MM.1S (cell line): ENCODE measurements around the gene HPSE2.

ENCODE experiments used
- DNase-seq: peaks from one replicate; pipeline ENCODE4 v3.0.0-alpha.2; 2015
- H2AFZ ChIP-seq: fragments of 300-600 bp; sonication (generic); 2 replicates; pipeline ENCODE4 v1.6.0; 2016; ENCODE audit warnings: antibody characterized with exemption, low read length
- H3F3A ChIP-seq: fragments of 300-600 bp; sonication (generic); 2 replicates; pipeline ENCODE4 v1.6.1; 2016; ENCODE audit warnings: mild to moderate bottlenecking, antibody characterized with exemption, low read length, moderate library complexity, mixed read lengths; ENCODE audit not compliant: insufficient read depth
- H3K27ac ChIP-seq: fragments of 300-600 bp; sonication (generic); 2 replicates; pipeline ENCODE4 v1.5.1; 2016; ENCODE audit warnings: mild to moderate bottlenecking, low read length
- H3K27me3 ChIP-seq: fragments of 300-600 bp; sonication (generic); replicated peaks from 2 replicates; pipeline ENCODE4 v1.6.0; 2016; ENCODE audit warnings: low read length; ENCODE audit not compliant: insufficient read depth
- H3K36me3 ChIP-seq: fragments of 300-600 bp; sonication (generic); replicated peaks from 2 replicates; pipeline ENCODE4 v1.6.1; 2016; ENCODE audit warnings: mild to moderate bottlenecking, low read length, mixed read lengths; ENCODE audit not compliant: insufficient read depth
- H3K4me1 ChIP-seq: fragments of 300-600 bp; sonication (generic); 2 replicates; pipeline ENCODE4 v1.6.1; 2016; ENCODE audit warnings: low read length, mixed read lengths
- H3K4me2 ChIP-seq: fragments of 300-600 bp; sonication (generic); 2 replicates; pipeline ENCODE4 v1.6.0; 2016; ENCODE audit warnings: low read depth, low read length
- H3K4me3 ChIP-seq: fragments of 300-600 bp; sonication (generic); 2 replicates; pipeline ENCODE4 v1.5.1; 2016; ENCODE audit warnings: low read length, mixed read lengths
- H3K79me2 ChIP-seq: fragments of 300-600 bp; sonication (generic); 2 replicates; pipeline ENCODE4 v1.6.1; 2016; ENCODE audit warnings: mixed run types, low read length, mixed read lengths
- H3K9ac ChIP-seq: fragments of 300-600 bp; sonication (generic); 2 replicates; pipeline ENCODE4 v1.6.1; 2016; ENCODE audit warnings: low read length, mixed read lengths
- H3K9me2 ChIP-seq: fragments of 300-600 bp; sonication (generic); replicated peaks from 2 replicates; pipeline ENCODE4 v1.6.1; 2016; ENCODE audit warnings: mild to moderate bottlenecking, low read length, mixed read lengths; ENCODE audit not compliant: insufficient read depth
- H3K9me3 ChIP-seq: fragments of 300-600 bp; sonication (generic); replicated peaks from 2 replicates; pipeline ENCODE4 v1.6.1; 2016; ENCODE audit warnings: mild to moderate bottlenecking, low read length, mixed read lengths; ENCODE audit not compliant: insufficient read depth
- H4K20me1 ChIP-seq: fragments of 300-600 bp; sonication (generic); 2 replicates; pipeline ENCODE4 v1.6.1; 2016; ENCODE audit warnings: mild to moderate bottlenecking, low read length, moderate library complexity, mixed read lengths; ENCODE audit not compliant: insufficient read depth
- EZH2 ChIP-seq: fragments of 300-600 bp; sonication (generic); optimal IDR thresholded peaks from 2 replicates; pipeline ENCODE3; 2017; ENCODE audit warnings: low read depth, mild to moderate bottlenecking, antibody characterized with exemption, low read length, mixed read lengths
- EZH2phosphoT487 ChIP-seq: fragments of 300-600 bp; sonication (generic); IDR thresholded peaks from 2 replicates; pipeline ENCODE4 v1.6.1; 2018; ENCODE audit warnings: antibody characterized with exemption, low read length
- TF ChIP-seq, protein P1 (sequence below): fragments of 300-600 bp; sonication (generic); IDR thresholded peaks from 2 replicates; pipeline ENCODE4 v1.5.1; 2016; ENCODE audit warnings: antibody characterized with exemption, low read length, mixed read lengths

The HPSE2 gene

GRCh38 chr10:99172950-99173349, 62.7 kb downstream of the HPSE2 start:
- DNase-seq, result no peak
- H3K27ac ChIP-seq, result no peak overlapping the region

DNA sequence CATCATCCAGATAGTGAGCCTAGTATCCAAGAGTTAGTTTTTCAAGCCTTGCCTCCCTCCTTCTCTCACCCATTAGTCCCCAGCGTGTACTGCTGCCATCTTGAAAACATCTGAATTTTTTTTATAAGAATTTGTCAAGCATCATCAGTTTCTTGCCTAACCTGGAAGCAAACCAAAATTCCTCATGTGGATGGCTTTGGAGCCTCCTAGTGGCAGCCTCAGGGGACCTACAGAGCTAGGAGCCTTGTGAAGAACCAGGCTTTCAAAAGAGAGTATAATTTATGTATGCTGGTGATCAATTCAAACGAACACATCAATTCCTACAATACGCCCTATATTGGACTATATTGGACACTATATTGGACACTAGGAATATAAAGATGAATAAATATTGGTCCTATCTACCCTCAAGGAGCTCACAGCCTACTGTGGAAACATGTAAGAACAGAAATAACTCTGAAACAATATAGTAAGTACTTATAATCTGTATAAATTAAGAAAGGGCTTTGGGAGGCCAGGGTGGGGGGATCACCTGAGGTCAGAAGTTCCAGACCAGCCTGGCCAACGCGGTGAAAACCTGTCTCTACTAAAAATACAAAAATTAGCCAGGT, 63.4 kb downstream of the HPSE2 start:
- no peak overlapping the region for H3K27ac ChIP-seq
- H3F3A ChIP-seq, result no peaks in the 10 kb centered on the region
- H2AFZ ChIP-seq, result no peak overlapping the region
- no peak overlapping the region for H3K4me2 ChIP-seq
- DNase-seq, result peak; percentile 25
- no peaks in the 10 kb centered on the region for H4K20me1 ChIP-seq
- H3K9me3 ChIP-seq, result no peaks in the 10 kb centered on the region
- H3K9me2 ChIP-seq, result no peaks in the 10 kb centered on the region
- H3K4me1 ChIP-seq, result no peaks in the 10 kb centered on the region
- no peaks in the 10 kb centered on the region for H3K27me3 ChIP-seq
- TF ChIP-seq EZH2, result no peak
- TF ChIP-seq, protein P1, sequence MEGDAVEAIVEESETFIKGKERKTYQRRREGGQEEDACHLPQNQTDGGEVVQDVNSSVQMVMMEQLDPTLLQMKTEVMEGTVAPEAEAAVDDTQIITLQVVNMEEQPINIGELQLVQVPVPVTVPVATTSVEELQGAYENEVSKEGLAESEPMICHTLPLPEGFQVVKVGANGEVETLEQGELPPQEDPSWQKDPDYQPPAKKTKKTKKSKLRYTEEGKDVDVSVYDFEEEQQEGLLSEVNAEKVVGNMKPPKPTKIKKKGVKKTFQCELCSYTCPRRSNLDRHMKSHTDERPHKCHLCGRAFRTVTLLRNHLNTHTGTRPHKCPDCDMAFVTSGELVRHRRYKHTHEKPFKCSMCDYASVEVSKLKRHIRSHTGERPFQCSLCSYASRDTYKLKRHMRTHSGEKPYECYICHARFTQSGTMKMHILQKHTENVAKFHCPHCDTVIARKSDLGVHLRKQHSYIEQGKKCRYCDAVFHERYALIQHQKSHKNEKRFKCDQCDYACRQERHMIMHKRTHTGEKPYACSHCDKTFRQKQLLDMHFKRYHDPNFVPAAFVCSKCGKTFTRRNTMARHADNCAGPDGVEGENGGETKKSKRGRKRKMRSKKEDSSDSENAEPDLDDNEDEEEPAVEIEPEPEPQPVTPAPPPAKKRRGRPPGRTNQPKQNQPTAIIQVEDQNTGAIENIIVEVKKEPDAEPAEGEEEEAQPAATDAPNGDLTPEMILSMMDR, result peak; percentile 47
- no peak overlapping the region for H3K4me3 ChIP-seq
- H3K36me3 ChIP-seq, result no peaks in the 10 kb centered on the region
- H3K79me2 ChIP-seq, result no peaks in the 10 kb centered on the region
- no peak overlapping the region for H3K9ac ChIP-seq

More at GRCh38 chr10:99172950-99173349, 62.7 kb downstream of the HPSE2 start:
- H3K4me2 ChIP-seq, result no peak overlapping the region
- no peak overlapping the region for H2AFZ ChIP-seq
- no peaks in the 10 kb centered on the region for H3K9me3 ChIP-seq
- TF ChIP-seq EZH2 (no peak), EZH2phosphoT487 (no peak)
- TF ChIP-seq, protein P1, result no peak
- no peak overlapping the region for H3K9ac ChIP-seq
- H3K36me3 ChIP-seq, result no peaks in the 10 kb centered on the region
- no peaks in the 10 kb centered on the region for H3K27me3 ChIP-seq
- H3F3A ChIP-seq, result no peaks in the 10 kb centered on the region
- H4K20me1 ChIP-seq, result no peaks in the 10 kb centered on the region
- no peaks in the 10 kb centered on the region for H3K9me2 ChIP-seq
- no peaks in the 10 kb centered on the region for H3K4me1 ChIP-seq
- H3K4me3 ChIP-seq, result no peak overlapping the region
- H3K79me2 ChIP-seq, result no peaks in the 10 kb centered on the region

DNA sequence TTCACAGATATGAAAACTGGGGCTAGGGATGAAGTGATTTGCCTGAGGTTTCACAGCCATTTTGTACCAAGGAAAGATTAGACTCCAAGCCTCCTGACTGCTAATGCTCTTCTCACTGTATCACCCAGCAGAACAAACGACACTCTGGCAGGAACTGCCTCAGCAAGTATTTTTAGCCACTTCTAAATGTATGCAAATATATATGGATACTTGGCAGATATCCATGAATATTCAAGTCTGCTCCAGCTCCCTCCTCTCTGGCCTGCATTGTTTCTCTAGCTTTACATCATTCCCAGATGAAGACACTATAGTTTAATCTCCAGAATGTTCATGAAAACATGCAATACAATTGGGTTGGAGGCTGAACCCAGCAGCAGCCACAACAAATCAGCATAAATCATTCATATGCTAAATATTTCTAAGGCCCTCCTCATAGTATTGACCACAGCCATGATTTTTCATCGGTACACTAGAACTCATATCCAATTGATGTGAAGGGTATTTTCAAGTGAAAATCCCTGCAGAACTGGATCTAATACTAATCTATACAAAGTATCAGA, 65.5 kb downstream of the HPSE2 start:
- no peak for TF ChIP-seq EZH2
- TF ChIP-seq, protein P1, result no peak
- no peak for TF ChIP-seq EZH2phosphoT487

More for the DNA sequence above, 65.5 kb downstream of the HPSE2 start:
- H3K9me3 ChIP-seq, result no peaks in the 10 kb centered on the region
- H3K27me3 ChIP-seq, result no peaks in the 10 kb centered on the region
- H3K4me1 ChIP-seq, result no peaks in the 10 kb centered on the region
- no peak overlapping the region for H3K27ac ChIP-seq
- H3K9me2 ChIP-seq, result no peaks in the 10 kb centered on the region
- H3K79me2 ChIP-seq, result no peaks in the 10 kb centered on the region
- H3K4me2 ChIP-seq, result no peak overlapping the region
- no peak overlapping the region for H3K4me3 ChIP-seq
- no peak overlapping the region for H3K9ac ChIP-seq
- H4K20me1 ChIP-seq, result no peaks in the 10 kb centered on the region
- no peaks in the 10 kb centered on the region for H3F3A ChIP-seq
- no peak overlapping the region for H2AFZ ChIP-seq
- H3K36me3 ChIP-seq, result no peaks in the 10 kb centered on the region
- no peak for DNase-seq
